NCI-H460 (cell line): ENCODE data around the gene NADSYN1. TPM values are rescaled to one million over a fixed set of nuclear protein-coding genes. Genes with fewer than 3 reads are reported as not detected.

Experiments used
- DNase-seq: peaks from one replicate; pipeline ENCODE4 v3.0.0-alpha.2; 2016; ENCODE audit warnings: low read depth; ENCODE audit errors: extremely low read depth
- total RNA-seq: library from RNA; depleted of rRNA; stranded (reverse); fragments of >200 nt; shearing (Covaris generic); gene quantifications from 2 replicates; pipeline ENCODE4 v1.2.3, GENCODE V29; 2014

The NADSYN1 gene
- total RNA-seq, 1 experiment from 2014 or later, result 54.3 TPM

- no peak for DNase-seq
These were observed 3.4 kb upstream of the NADSYN1 start for GRCh38 chr11:71449596-71449995.

- no peak for DNase-seq
These were observed 2.5 kb upstream of the NADSYN1 start for GRCh38 chr11:71450507-71450906.

- no peak for DNase-seq
These were observed 2.1 kb upstream of the NADSYN1 start for GRCh38 chr11:71450939-71451338.

GRCh38 chr11:71451596-71452198 is 1.3 kb upstream of the NADSYN1 start:
- DNase-seq, result peak; percentile 51

GRCh38 chr11:71452199-71453036 is 585 bp upstream of the NADSYN1 start:
- DNase-seq, result no peak

GRCh38 chr11:71453918-71454304 is 908 bp downstream of the NADSYN1 start:
- DNase-seq, result no peak

GRCh38 chr11:71454470-71455113 is 1.6 kb downstream of the NADSYN1 start:
- DNase-seq, result no peak

GRCh38 chr11:71456294-71456693 is 3.3 kb downstream of the NADSYN1 start:
- no peak for DNase-seq

GRCh38 chr11:71456831-71457230 is 3.8 kb downstream of the NADSYN1 start:
- DNase-seq, result no peak

- DNase-seq, result no peak
These were observed 5.4 kb downstream of the NADSYN1 start for GRCh38 chr11:71458146-71459070.

- DNase-seq, result no peak
These were observed 6.2 kb downstream of the NADSYN1 start for GRCh38 chr11:71459076-71459766.

GRCh38 chr11:71459767-71460320 is 6.8 kb downstream of the NADSYN1 start:
- DNase-seq, result no peak

- no peak for DNase-seq
These were observed 8.7 kb downstream of the NADSYN1 start for GRCh38 chr11:71461696-71462095.

- no peak for DNase-seq
These were observed 9.7 kb downstream of the NADSYN1 start for GRCh38 chr11:71462726-71463125.

- no peak for DNase-seq
These were observed 10.6 kb downstream of the NADSYN1 start for GRCh38 chr11:71463331-71464211.

- DNase-seq, result no peak
These were observed 12.1 kb downstream of the NADSYN1 start for GRCh38 chr11:71465054-71465453.

GRCh38 chr11:71466358-71466757 is 13.4 kb downstream of the NADSYN1 start:
- no peak for DNase-seq

- no peak for DNase-seq
These were observed 14.2 kb downstream of the NADSYN1 start for GRCh38 chr11:71467164-71467563.

GRCh38 chr11:71470946-71471345 is 17.9 kb downstream of the NADSYN1 start:
- no peak for DNase-seq
